ENCODE measurements around the gene NFIB.

DNA sequence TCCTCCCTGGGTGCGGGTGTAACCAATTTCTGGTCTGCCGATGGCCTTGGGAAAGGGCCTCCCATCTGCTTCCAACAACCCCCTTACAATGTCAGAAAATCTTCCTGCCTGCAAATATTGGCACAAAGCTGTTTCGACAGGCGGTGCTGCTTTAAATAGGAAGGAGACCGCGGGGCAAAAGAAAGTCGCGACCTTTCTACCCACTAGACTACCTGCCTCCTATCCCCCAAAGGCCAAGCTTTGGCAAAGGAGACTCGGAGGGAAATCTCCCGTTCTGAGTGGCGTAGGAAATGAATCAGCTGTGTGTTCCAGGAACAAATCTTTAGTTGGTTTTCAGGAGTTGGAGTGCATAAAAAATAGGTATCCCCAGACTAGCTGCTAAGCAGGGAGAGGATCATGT, 36.8 kb upstream of the NFIB start:
- TF ChIP-seq WRNIP1 (IDR thresholded peaks at IDR 0.05; ENCODE audit: borderline replicate concordance, low read depth, low read length), result no peak
- no peak for TF ChIP-seq PAX8 (IDR thresholded peaks at IDR 0.05)
- no peak for TF ChIP-seq NRF1 (conservative IDR thresholded peaks at IDR 0.05; ENCODE audit: low read depth, low read length)
- TF ChIP-seq TAF1 (IDR thresholded peaks at IDR 0.05; ENCODE audit: borderline replicate concordance, low read depth, low read length), result no peak
- TF ChIP-seq NFYB (IDR thresholded peaks at IDR 0.05; ENCODE audit: insufficient read depth, low read depth, low read length), result no peak
- TF ChIP-seq, protein P1, sequence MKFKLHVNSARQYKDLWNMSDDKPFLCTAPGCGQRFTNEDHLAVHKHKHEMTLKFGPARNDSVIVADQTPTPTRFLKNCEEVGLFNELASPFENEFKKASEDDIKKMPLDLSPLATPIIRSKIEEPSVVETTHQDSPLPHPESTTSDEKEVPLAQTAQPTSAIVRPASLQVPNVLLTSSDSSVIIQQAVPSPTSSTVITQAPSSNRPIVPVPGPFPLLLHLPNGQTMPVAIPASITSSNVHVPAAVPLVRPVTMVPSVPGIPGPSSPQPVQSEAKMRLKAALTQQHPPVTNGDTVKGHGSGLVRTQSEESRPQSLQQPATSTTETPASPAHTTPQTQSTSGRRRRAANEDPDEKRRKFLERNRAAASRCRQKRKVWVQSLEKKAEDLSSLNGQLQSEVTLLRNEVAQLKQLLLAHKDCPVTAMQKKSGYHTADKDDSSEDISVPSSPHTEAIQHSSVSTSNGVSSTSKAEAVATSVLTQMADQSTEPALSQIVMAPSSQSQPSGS (IDR thresholded peaks at IDR 0.05; ENCODE audit: low read length), result no peak

Data from GM12878 (cell line).